ENCODE measurements around the gene PHF19.

GRCh38 chr9:120875954-120876841 is 790 bp downstream of the PHF19 start:
- TF ChIP-seq CTCF (IDR thresholded peaks at IDR 0.05) = peak in 1 of 6 experiments; percentile 7
- TF ChIP-seq POLR2A (IDR thresholded peaks at IDR 0.05) = peak in 1 of 2 donors; percentile 41

All from Peyer's patch (tissue), 4 donors.